Raji (cell line): ENCODE data around the gene H19.

Experiments used
- POLR2A ChIP-seq: IDR thresholded peaks from 2 replicates; pipeline ENCODE4 v1.6.1; 2011; ENCODE audit warnings: low read depth, low read length, control low read depth; ENCODE audit not compliant: insufficient read depth

H19 gene

GRCh38 chr11:1989953-1990352 lies 7.7 kb downstream of the H19 start:
- TF ChIP-seq POLR2A, result no peak

GRCh38 chr11:1988667-1989317 lies 8.8 kb downstream of the H19 start:
- no peak for TF ChIP-seq POLR2A

- TF ChIP-seq POLR2A, result no peak
Measured at GRCh38 chr11:1988174-1988573, 9.5 kb downstream of the H19 start.

GRCh38 chr11:1987024-1987423 lies 10.6 kb downstream of the H19 start:
- TF ChIP-seq POLR2A, result no peak

- no peak for TF ChIP-seq POLR2A
Measured at GRCh38 chr11:1983601-1983961, 14.1 kb downstream of the H19 start.

GRCh38 chr11:1982873-1983600 lies 14.6 kb downstream of the H19 start:
- no peak for TF ChIP-seq POLR2A

- no peak for TF ChIP-seq POLR2A
Measured at GRCh38 chr11:1979607-1980006, 18.0 kb downstream of the H19 start.

- no peak for TF ChIP-seq POLR2A
Measured at GRCh38 chr11:1978720-1979473, 18.7 kb downstream of the H19 start.

GRCh38 chr11:1975185-1975584 lies 22.5 kb downstream of the H19 start:
- TF ChIP-seq POLR2A, result no peak

- no peak for TF ChIP-seq POLR2A
Measured at GRCh38 chr11:1970956-1971355, 26.7 kb downstream of the H19 start.

- no peak for TF ChIP-seq POLR2A
Measured at GRCh38 chr11:1969776-1970175, 27.9 kb downstream of the H19 start.

- no peak for TF ChIP-seq POLR2A
Measured at GRCh38 chr11:1969035-1969434, 28.6 kb downstream of the H19 start.

GRCh38 chr11:1968454-1969002 lies 29.1 kb downstream of the H19 start:
- TF ChIP-seq POLR2A, result no peak

- TF ChIP-seq POLR2A, result no peak
Measured at GRCh38 chr11:1967641-1968225, 29.9 kb downstream of the H19 start.

- TF ChIP-seq POLR2A, result no peak
Measured at GRCh38 chr11:1966531-1966930, 31.1 kb downstream of the H19 start.
